ENCODE data around the gene NRXN2.

Gene NRXN2

DNA sequence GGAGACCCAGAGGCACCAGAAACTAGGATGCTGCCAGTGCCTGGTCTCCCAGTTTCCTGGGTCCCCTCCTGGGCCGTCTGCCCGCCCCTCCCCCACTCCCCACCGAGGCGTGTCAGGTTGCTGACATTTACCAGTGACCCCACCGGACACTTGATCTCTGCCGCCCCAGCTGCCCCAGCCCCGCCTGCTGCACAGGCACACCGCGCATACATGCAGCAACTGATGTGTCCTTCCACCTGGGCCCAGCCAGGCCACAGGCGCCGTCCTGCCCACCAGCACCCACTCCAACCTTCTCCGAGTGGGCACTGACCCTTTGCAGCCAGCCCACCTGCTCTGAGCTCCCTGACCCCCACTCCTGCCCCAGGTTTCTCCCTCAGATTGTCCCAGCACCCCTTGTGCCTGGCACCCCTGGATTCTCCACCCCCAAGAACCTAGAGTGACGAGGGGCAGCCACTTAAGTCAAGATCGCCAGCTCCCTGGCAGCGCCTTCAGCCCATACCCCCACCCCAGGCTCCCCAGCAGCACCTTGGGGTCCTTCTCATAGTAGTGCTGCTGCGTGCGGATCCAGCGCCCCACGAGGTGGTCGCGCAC is 36.2 kb upstream of the NRXN2 start:
- no peak for DNase-seq (ENCODE audit: low spot score)

DNA sequence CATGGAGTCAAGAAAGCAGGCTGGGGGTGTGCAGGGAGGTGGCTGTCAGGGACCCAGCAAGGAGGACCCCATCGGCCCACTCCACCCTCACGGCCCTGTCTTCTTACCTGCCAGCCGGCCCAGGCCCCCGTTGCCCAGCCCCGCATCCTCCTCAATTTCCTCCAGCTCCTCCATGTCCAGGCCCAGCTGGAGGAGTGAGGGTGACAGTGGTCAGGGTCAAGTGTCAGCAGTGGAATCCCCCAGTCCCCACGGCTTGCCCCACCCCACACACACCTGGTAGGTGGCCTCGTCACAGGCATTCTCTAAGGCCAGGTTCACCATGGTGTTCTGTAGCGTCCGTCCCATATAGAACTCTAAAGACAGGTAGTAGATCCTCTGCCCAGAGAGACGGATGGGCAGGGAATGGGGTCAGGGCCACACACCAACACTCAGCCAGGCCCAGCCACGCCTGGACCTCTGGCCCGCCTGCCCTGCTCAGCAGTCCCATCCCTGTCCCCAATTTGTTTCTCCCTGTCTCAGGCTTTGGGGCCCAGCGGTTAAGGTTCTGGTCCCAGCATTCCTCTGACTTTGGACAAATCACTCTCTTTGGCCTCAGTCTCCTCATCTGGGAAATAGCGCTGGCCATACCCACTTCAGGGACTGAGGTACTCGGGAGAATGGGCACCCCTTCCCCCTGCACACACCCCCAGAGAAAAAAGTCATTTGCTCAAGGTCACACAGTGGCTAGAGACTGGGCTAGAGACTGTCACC is 35.5 kb upstream of the NRXN2 start:
- no peak for DNase-seq (ENCODE audit: low spot score)

DNA sequence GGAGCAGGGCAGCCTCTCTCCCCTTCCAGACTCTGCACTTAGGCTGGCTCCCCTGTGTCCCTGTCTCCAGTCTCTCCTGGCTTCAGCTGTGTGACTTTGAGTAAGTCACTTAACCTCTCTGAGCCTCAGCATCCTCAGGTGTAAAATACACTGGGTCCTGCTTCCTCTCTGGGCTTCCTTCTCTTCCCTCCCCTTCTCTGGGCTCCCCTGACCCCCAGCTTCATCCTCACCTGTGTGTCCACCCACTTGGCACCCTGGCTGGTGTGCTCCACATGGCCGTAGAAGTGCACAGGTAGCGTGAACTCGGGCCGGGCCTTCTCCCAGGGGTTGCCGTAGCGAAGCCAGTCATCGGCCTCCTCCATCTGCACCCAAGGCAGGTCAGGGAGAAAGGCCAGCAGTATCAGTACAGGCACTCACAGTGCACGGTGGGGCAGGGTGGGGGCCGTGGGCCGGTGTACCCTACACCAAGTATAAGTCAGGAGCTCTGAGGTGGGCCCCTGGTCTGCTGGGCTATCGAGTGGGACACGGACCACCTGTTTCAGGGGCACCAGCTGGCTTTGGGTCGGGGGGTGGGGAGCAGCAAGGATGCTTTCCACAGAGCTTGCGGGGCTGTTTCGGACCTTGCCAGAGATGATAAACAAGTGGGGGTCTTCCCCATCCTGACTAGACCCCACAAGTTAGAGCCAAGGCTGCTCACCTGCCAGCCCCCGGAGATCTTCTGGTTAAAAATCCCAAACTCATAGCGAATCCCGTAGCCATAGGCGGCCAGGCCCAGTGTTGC is 34.7 kb upstream of the NRXN2 start:
- no peak for DNase-seq (ENCODE audit: low spot score)

DNA sequence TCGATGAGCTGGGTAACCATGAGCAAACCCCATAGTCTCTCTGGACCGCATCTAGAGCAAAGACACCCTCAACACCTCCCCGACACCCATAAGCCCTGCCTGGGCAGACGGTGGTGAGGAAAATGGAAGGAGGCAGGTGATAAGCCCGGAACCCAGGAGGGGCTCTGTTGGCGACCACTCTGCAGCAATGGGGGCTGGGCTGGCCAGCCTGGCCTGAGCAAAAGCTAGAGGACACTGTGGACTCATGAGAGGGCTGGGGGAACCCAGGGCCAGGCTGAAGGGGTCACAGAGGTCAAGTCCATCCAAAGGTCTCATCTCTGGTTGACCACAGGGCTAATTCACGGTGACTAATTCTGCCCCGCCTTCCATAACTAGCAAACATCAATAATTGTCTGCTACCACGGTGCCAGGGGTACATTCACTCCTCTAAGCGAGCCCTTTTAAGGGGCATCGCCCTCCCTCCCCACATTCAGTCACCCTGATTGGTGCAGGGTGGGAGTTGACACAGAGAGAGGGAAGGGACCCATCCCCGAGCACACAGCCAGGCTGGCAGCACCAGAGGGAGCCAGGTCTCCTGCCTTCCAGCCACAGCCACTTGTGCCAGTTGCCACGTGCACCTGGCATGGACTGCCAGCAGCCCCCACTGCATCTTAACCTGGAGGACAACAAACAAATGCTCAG is 32.8 kb upstream of the NRXN2 start:
- no peak for DNase-seq (ENCODE audit: low spot score)

DNA sequence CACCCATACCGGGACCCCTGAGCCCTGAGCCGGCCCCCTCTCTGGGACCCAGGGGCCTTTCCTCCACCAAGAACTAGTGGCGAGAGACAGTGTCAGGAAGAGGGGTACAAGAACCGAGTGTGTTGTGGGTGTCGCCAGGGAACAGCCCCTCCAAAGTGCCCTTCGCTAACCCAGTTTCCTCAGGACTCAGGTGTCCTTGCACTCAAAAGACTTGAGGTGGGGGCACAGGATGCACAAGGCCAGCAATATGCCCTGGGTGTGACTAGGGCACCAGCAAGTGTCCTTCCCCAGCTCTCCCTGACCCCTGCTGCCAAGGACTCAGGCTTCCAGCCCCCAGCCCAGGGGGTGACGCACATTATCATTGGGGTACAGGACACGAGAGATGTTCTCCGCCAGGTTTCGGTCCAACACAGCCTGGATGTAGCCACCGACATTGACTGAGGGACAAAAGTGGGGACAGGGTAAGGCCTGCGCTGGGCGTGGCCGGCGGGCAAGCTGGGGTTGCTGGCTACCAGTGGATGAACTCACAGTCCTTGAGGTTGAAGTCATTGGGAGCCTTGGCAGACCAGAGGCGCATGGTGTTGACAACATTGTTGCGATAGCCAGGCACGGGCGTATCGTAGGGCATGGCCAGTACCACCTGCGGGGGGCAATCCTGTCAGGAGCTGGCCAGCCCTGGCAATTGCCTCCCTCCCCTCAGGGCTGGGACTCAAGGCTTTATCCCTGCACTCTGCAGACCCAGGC is 32.1 kb upstream of the NRXN2 start:
- DNase-seq (ENCODE audit: low spot score): no peak

DNA sequence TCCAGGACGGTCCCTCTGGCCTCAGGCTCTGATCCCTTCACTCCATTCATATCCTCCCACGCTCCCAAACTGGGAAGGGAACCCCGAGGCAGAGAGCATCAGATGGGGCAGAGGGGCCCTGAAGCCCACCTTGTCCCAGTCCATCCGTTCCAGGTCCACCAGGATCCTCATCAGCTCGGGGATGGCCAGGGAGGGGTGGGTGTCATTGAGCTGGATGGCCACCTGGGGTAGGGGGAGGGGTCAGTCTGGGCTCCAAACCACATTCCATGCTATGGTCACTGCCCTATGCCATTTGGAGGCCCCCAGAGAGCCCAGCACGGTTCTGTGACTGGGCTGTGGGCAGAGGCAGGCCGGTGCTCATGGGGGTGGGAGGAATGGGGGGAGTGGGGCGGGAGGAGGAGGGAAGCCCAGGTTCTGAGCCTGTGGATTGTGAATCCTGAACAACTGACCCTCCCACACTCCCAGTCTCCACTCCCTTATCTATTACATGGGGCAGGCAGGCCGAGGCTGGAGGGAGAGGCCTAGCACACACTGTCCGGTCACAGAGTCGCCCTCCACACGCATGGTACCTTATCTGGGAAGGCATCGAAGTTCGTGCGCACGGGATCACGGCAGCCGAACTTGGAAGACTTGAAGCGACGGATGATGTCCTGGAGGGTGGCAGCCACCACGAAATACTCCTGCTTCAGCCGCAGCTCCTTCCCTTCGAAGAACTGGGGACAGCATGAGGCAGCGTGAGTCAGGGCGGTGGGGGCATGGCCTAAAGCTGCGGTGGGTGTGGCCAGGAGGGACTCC is 31.3 kb upstream of the NRXN2 start:
- DNase-seq (ENCODE audit: low spot score): no peak

DNA sequence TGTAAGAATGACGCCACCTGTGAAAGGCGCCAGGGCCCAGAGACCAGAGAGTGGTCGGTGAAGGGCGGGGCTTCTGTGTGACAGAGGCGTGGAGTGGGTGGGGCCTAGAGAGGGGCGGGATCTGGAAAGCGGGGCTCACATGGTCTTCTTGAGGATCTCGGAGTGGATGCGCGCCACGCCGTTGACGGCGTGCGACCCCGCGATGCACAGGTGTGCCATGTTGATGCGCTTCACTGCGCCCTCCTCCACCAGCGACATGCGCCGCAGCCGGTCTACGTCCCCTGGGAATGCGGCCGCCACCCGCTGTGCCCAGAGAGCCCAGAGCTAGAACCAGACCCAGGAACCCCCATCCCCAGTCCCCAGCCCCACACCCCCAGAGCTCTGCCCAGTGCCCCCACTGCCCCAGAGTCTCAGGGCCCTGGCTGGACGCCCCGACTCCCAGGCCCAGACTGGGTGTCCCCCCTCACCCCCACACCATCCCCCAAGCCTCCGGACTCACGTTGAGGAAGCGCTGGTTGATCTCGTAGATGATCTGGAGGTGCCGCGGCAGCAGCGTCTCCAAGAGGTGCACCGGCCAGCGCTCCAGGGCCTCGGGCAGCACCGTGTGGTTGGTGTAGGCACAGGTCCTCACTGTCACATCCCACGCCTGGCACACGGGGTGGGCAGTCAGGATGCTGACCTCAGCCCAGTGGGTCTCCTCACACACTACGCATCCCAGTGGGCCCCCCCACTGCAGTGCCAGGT is 30.6 kb upstream of the NRXN2 start:
- no peak for DNase-seq (ENCODE audit: low spot score)

DNA sequence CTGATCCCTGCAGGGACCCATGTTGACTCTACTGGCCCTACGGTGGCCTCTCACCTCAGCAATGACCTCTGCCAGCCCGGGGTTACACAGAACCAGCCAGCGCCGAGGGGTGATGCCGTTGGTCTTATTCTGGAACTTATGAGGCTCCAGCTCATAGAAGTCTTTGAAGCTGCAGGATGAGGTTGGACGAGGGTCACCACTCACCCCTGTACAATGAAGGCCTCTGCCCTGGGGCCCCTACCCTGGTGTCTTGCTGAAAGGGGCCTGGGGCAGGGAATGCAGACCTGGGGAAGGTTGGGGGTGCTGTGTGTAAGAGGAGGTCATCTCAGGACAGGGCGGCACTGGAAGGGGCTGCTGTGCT is 30.0 kb upstream of the NRXN2 start:
- no peak for DNase-seq (ENCODE audit: low spot score)

DNA sequence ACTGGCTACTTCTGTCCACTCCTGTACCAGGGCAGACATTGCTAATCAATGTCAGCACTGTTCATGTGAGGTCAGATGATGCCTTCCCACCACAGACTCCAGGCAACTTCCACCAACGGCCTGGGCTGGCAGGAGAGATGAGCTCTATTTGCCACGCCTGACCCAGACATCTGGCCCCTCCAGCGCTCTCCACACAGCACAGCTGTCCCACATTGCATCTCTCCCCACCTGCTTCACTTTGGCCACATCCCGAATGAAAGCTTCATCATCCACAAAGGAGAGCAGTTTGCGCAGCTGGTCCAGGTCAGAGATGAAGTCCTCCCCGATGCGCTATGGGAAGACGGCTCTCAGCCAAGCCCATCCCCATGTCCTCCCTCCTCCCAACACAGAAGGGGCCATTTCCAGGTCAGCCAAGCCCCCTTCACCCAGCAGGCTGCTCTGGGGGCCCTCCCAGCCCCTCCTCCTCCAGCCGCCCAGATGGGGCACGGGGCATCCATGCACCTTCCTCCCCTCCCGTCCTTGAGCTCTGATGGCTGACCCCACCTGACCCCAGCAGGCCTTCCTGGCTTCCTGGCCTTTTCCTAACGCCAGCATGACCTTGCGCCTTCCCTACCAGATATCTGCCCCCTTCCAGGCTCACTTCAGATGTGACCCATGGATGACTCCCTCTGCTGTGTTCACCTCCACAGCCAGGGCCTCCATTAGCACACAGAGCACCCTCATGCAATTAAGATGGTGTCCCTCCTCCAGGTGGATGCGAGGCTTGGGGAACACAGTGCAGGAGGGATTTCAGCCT is 29.4 kb upstream of the NRXN2 start:
- DNase-seq (ENCODE audit: low spot score): no peak

DNA sequence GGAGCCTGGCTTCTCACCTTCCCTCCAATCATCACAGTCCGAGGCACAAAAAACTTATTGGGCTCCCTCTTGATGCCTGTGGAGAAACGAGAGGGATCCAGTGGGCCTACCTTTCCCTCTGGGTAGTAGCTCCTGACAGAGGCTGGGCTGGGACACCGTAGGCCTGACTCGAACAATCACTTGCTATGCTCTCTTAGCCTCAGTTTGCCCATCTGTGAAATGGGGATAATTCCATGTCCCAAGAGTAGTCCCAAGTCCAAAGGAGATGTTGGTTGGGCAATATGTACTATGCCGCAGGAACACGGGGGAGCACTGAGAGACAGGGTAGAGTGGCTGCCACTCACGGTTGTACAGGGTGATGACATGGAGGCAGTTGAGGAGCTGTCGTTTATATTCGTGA is 28.6 kb upstream of the NRXN2 start:
- DNase-seq (ENCODE audit: low spot score): no peak

DNA sequence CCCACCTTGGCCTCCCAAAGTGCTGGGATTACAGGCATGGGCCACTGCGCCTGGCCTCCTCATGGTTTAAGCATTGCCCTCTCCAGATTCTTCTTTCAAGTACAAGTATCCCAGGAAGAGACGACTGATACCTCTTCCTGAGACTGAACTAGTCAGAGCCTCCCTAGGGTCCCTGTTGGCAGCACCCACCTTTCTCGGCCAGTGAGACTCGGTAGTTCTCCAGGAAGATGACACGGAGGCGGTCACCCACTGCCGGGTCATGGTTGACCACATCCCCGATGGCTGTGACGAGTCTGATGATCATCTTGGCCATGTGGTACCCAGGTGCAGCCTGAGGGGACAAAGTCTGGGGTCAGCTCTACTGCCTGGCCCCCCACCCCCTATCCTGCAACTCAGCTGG is 28.1 kb upstream of the NRXN2 start:
- DNase-seq (ENCODE audit: low spot score): no peak

DNA sequence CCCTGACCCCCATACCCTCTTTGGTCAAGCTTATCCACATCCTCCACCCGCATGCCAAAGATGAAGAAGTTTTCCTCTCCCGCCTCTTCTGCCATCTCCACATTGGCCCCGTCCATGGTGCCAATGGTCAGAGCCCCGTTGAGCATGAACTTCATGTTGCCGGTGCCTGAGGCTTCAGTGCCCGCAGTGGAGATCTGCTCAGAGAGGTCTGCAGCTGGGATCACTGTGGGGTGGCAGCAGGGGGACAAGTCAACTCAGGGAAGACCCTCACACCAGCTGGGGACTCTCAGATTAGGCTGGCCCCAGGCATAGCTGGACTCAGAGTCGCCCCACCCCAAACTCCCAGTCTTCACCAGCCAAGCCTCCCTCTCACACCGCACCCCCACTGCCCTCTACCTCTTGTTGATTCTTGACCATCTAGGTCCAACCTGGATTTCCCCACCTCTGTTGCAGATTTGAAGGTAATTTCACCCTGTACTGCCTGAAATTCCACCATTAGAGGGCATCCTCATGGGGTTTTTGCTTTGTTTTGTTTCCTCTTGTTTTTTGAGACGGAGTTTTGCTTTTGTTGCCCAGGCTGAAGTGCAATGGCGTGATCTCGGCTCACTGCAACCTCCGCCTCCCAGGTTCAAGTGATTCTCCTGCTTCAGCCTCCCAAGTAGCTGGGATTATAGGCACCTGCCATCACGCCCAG is 27.5 kb upstream of the NRXN2 start:
- DNase-seq (ENCODE audit: low spot score): peak; percentile 30

DNA sequence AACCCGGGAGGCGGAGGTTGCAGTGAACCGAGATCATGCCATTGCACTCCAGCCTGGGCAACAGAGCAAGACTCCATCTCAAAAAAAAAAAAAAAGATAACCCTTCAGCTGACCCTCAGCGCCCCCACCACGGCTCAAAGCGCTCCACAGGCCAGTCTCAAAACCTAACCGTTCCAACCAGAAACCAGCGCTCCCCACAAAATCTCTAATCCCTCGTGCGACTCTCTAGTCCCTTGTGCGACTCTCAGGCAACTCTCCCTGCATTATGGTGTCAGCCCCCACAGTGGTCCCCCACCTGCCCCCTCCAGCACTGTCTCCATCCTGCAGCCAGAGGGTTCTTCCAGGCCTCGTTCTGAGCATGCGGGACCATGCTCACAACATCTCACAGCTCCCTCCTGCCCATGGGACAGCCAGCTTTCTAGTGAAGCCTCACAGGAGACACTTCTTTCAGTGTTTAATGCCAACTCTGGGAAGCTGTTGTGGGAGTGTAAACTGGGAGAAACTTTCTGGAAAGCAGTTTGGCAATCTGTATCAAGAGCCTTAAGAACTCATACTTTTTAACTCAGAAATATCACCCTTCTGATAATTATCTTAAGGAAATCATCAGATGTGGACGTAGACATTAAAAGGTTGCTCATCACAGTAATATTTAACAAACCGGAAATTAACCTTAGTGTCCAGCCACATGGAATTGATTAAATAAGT is 25.1 kb upstream of the NRXN2 start:
- no peak for DNase-seq (ENCODE audit: low spot score)

DNA sequence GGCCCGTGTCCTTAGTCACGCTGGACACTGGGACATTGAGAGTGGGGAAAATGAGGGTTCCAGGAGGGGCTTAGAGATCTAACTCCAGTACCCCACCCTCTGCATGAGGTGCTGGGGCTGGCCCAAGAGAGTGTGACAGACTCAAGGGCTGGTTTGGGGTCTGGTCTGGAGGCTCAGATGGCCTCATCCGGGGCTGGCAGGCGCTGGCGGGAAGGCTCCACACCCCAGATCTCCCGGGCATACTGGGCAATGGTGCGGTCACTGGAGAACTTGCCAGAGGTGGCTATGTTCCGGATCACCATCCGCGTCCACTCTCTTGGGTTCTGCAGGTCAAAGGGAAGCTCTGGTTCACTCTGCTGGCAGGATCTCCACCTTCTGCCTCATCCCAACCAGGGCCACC is 23.5 kb upstream of the NRXN2 start:
- no peak for DNase-seq (ENCODE audit: low spot score)

DNA sequence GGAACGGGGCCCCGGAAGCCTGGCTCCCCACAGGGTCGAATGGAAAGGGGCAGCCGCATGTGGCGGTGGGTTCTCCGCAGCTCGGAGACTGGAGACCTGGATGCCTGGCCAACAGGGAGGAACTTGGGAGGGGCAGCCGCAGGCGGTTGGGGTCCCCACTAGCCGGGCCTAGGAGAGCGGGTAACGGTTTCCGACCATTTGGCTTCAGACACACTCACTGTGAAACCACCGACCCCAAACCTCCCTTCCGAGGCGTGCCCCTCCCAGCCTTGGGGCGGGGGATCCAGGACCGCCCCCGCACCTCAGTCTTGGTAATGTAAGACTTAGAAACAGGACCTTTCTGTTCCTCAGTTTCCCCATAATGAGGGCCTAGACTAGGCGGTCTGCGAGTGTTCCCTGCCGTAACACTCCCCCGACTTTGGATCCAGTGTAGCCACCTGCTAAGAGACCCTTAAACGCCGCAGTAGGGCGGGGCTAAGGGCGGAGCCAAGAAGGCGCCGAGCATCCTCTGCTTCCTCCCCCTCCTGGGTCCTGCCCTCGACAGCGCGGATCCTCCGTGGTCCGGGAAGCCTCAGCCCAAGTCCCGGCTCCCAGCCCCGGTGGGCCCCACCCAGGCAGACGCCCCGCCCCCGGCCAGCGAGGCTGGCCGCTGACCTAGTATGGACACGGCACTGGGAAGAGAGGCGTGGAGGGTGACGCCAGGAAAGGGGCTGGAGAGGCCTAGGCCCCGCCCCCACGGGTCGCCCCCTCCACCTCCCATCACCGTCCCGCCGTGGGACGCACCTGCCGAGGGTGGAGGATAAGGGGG is 22.7 kb upstream of the NRXN2 start:
- DNase-seq (ENCODE audit: low spot score): peak; percentile 80

DNA sequence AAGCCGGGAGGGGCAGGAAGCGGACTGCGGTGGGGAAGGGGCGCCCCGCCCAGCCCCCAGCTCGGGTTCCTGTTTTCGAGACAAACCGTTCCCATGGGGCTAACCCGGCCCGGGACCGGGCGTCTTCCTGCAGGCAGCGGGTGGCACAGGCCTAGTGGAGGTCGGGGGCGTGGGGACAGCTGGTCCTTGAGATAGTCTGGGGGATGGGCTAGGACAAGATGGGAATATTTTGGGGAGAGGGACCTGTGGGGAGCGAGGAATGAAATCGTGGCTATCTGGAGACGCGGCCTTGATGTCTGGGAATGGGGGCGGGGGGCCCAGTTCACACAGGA is 22.2 kb upstream of the NRXN2 start:
- peak; percentile 90 for DNase-seq (ENCODE audit: low spot score)

DNA sequence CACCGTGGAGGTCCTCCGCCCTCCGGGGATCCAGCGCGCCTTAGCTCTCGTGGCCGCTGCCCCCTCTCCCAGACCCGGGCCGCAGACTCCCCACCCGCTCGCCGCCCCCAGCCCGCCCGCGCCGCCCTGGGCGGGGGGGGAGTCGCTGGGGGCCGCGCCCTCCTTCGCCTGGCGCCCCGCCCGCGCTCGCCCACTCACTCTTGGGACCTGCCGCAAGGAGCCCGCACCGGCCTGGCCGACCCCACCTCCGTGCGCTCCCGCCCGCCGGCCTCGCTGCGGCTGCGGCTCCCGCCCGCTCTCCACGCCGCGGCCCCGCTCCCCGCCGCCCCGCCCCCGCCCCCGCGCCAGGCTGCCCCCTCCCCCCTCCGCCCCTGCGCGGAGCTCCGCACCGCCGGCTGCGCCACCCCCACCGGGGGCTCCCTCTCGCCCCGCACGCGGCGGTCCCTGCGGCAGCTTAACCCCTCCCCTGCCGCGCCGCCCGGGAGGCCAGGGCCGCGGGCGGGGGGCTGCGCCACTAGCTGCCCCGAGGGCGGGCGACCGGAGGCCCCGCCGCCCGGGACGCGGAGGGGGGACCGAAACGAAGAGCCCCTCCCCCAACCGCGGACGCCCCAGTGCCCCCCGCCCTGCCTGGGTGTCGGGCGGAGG is 21.7 kb upstream of the NRXN2 start:
- DNase-seq (ENCODE audit: low spot score): peak; percentile 36

Data from CD4-positive, alpha-beta T cell treated with Interleukin-15 for 4 hours (primary cell).